ENCODE measurements around the gene TNFRSF6B. TPM values are rescaled to one million over a fixed set of nuclear protein-coding genes. Genes with fewer than 3 reads are reported as not detected.

TNFRSF6B gene
- total and polyA plus RNA-seq, 2 of the 4 experiments (the other 2 are of a cell fraction): 1.3 to 11.0 TPM

GRCh38 chr20:63745961-63746731, 49.7 kb downstream of the TNFRSF6B start:
- no peak overlapping the region for H2BK20ac ChIP-seq (ENCODE audit: low read depth, low read length)
- H4K91ac ChIP-seq (ENCODE audit: insufficient read depth, low read depth, low read length): no peak overlapping the region
- DNase-seq (no peak), ATAC-seq (ENCODE audit: low read depth) (no peak)
- no peak overlapping the region for H3K56ac ChIP-seq (ENCODE audit: extremely low read depth, insufficient read depth, low read length)
- H3K4me1 ChIP-seq (ENCODE audit: control insufficient read depth, insufficient read depth, low read length): peaks cover 5% of the 10 kb centered on the region
- no peak overlapping the region for H3K14ac ChIP-seq (replicated peaks; ENCODE audit: low read depth, low read length)
- dilution Hi-C loops (cut with HindIII; ENCODE audit: low sequenced_read_pairs, unreplicated experiment) (no loop called here), in situ Hi-C loops (cut with MboI; ENCODE audit: low sequenced_read_pairs) (no loop called here), intact Hi-C loops (cut with micrococcal nuclease) (no loop called here)
- H3K9me1 ChIP-seq (ENCODE audit: insufficient read depth, low read length): no peaks in the 10 kb centered on the region
- no peak overlapping the region for H2BK120ac ChIP-seq (ENCODE audit: low read depth, low read length)
- H3K9me3 ChIP-seq (ENCODE audit: control insufficient read depth, insufficient read depth, low read length): no peaks in the 10 kb centered on the region
- H3K4me3 ChIP-seq (ENCODE audit: insufficient read depth, low read depth, low read length): no peak overlapping the region
- H4K5ac ChIP-seq (ENCODE audit: low read depth, low read length): no peak overlapping the region
- no peak overlapping the region for H3K23ac ChIP-seq (ENCODE audit: low read depth, low read length)
- POLR2A ChIA-PET (ENCODE audit: unreplicated experiment): no interaction called here
- H3K18ac ChIP-seq (ENCODE audit: low read depth, low read length): no peak overlapping the region
- BruUV-seq (replicated peaks): no TSS peak
- no peak overlapping the region for H2AFZ ChIP-seq (replicated peaks; ENCODE audit: low read length, poor library complexity)
- no peak for TF ChIP-seq USF2 (IDR thresholded peaks at IDR 0.05; ENCODE audit: low read depth, low read length)
- no peak for TF ChIP-seq MAZ (IDR thresholded peaks at IDR 0.05; ENCODE audit: borderline replicate concordance, low read depth, low read length)
- TF ChIP-seq BHLHE40 (IDR thresholded peaks at IDR 0.05; ENCODE audit: low read depth, low read length): no peak
- no peak for TF ChIP-seq RFX5 (IDR thresholded peaks at IDR 0.05; ENCODE audit: low read depth, low read length)
- TF ChIP-seq CTCF (conservative IDR thresholded peaks at IDR 0.05; ENCODE audit: low read depth, low read length): no peak
- TF ChIP-seq NFE2L2 (IDR thresholded peaks at IDR 0.05; ENCODE audit: low read depth, low read length): no peak
- TF ChIP-seq MXI1 (IDR thresholded peaks at IDR 0.05; ENCODE audit: borderline replicate concordance, low read depth, low read length): no peak
- H3K27me3 ChIP-seq (ENCODE audit: control insufficient read depth, insufficient read depth, low read length): no peaks in the 10 kb centered on the region
- WGBS, 2 experiments (ENCODE audit: extremely low coverage in 2 of 2, insufficient read length in 1 of 2): 94% methylated on average over 5 of the region's 26 CpGs; no CpG with 5 or more reads in 1 of the 2 experiments
- no peak overlapping the region for H2BK5ac ChIP-seq (ENCODE audit: low read depth, low read length, poor library complexity, severe bottlenecking)
- CTCF ChIA-PET: no interaction called here
- H4K20me1 ChIP-seq (ENCODE audit: insufficient read depth, low read length): peaks cover 4% of the 10 kb centered on the region
- no peak overlapping the region for H3K9ac ChIP-seq (ENCODE audit: low read depth, low read length)
- no peak overlapping the region for H3K4me2 ChIP-seq (ENCODE audit: low read depth, low read length)
- H2BK15ac ChIP-seq (ENCODE audit: low read depth, low read length): no peak overlapping the region
- H3K4ac ChIP-seq (ENCODE audit: low read depth, low read length): no peak overlapping the region
- no peak overlapping the region for H3K27ac ChIP-seq (ENCODE audit: insufficient read depth, low read length)
- peak overlapping the region; percentile 20 for H2AK9ac ChIP-seq (replicated peaks; ENCODE audit: low read depth, low read length, poor library complexity)
- H3K79me1 ChIP-seq (ENCODE audit: low read depth in 1 of 2, low read length in 2 of 2): peaks cover 4 to 8% of the 10 kb centered on the region in 2 experiments; a peak in 2 of 4 replicates
- peaks cover 30% of the 10 kb centered on the region; the same call in 1 of the 2 replicates for H3K36me3 ChIP-seq (ENCODE audit: control insufficient read depth, insufficient read depth, low read length)
- H4K8ac ChIP-seq (ENCODE audit: low read depth in 2 of 2, low read length in 2 of 2): no peak overlapping the region
- H2AK5ac ChIP-seq (ENCODE audit: low read depth, low read length): no peak overlapping the region
